ENCODE data around the gene ENPP7. TPM values are rescaled to one million over a fixed set of nuclear protein-coding genes. Genes with fewer than 3 reads are reported as not detected.
A peak's percentile ranks its signal among the peaks of the same experiment; 100 is the strongest.

ENPP7 gene
- total and polyA plus RNA-seq, 8 donors: 0.05 to 0.15 (median 0.12) TPM; not detected in 3

DNA sequence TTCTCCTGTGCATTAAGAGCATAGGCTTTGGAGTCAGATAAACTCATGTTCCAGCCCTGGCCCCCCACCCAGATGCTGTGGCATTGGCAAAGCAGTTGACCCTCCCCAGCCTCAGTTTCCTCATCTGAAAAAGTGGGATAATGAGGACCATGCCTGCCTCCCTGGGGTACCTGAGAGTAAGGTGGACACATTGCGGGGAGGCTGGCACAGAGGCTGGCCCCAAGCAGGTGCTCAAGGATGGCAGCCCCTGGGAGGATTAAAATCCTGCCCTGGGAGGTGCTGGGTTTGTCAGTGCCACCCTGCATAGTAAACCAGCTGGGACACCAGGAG lies 11.8 kb downstream of the ENPP7 start:
- DNase-seq (no peak), ATAC-seq (no peak), FAIRE-seq (no peak)
- H3K27ac ChIP-seq: no peak overlapping the region
- TF ChIP-seq, protein P1, sequence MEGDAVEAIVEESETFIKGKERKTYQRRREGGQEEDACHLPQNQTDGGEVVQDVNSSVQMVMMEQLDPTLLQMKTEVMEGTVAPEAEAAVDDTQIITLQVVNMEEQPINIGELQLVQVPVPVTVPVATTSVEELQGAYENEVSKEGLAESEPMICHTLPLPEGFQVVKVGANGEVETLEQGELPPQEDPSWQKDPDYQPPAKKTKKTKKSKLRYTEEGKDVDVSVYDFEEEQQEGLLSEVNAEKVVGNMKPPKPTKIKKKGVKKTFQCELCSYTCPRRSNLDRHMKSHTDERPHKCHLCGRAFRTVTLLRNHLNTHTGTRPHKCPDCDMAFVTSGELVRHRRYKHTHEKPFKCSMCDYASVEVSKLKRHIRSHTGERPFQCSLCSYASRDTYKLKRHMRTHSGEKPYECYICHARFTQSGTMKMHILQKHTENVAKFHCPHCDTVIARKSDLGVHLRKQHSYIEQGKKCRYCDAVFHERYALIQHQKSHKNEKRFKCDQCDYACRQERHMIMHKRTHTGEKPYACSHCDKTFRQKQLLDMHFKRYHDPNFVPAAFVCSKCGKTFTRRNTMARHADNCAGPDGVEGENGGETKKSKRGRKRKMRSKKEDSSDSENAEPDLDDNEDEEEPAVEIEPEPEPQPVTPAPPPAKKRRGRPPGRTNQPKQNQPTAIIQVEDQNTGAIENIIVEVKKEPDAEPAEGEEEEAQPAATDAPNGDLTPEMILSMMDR (IDR thresholded peaks at IDR 0.05): no peak
- H3K9me3 ChIP-seq: no peaks in the 10 kb centered on the region
- H3K27me3 ChIP-seq: peaks cover 0 to 6% (median 0%) of the 10 kb centered on the region in 4 donors
- H3K4me3 ChIP-seq: no peak overlapping the region
- intact Hi-C loops (cut with DNase I): no loop called here
- H3K4me1 ChIP-seq: peaks cover 0 to 10% (median 0%) of the 10 kb centered on the region in 3 donors
- no peaks in the 10 kb centered on the region for H3K36me3 ChIP-seq
- 66 to 81% methylated on average over 1 of the region's 1 CpG for WGBS, 2 donors

GRCh38 chr17:79742951-79743476 lies 12.3 kb downstream of the ENPP7 start:
- Histone ChIP-seq H3K36me3 (no peaks in the 10 kb centered on the region), H3K4me3 (no peak overlapping the region), H3K9me3 (no peaks in the 10 kb centered on the region), H3K4me1 (peaks cover 0 to 10% (median 0%) of the 10 kb centered on the region in 3 donors), H3K27ac (no peak overlapping the region), H3K27me3 (peaks cover 0 to 7% (median 1%) of the 10 kb centered on the region in 4 donors)
- 82 to 89% methylated on average over 7 of the region's 7 CpGs for WGBS, 2 donors
- intact Hi-C loops (cut with DNase I): no loop called here
- TF ChIP-seq, protein P1 (IDR thresholded peaks at IDR 0.05): no peak
- peak in 2 of 6 donors; percentile 26 to 62 for DNase-seq
- ATAC-seq: no peak
- FAIRE-seq: no peak

- Histone ChIP-seq H3K4me3 (no peak overlapping the region), H3K27me3 (peaks cover 0 to 13% (median 3%) of the 10 kb centered on the region in 4 donors)
- intact Hi-C loops (cut with DNase I): no loop called here
Observed at GRCh38 chr17:79743614-79744013, 12.9 kb downstream of the ENPP7 start.

DNA sequence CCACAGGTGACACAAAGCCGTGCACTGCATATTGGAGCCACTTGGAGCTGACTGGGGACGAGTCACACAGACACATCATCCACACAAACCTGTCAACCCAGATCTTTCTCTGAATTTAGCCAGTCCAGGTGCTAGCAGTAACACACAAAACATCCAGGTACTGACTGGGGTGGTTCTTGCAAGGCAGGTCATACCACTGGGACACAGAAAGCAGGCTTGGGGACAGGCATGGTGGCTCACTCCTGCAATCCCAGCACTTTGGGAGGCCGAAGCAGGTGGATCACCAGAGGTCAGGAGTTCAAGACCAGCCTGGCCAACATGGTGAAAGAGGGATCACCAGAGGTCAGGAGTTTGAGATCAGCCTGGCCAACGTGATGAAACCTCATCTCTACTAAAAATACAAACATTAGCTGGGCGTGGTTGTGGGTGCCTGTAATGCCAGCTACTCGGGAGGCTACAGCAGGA lies 14.9 kb downstream of the ENPP7 start:
- intact Hi-C loops (cut with DNase I): no loop called here
- TF ChIP-seq, protein P1 (IDR thresholded peaks at IDR 0.05): no peak
- FAIRE-seq: no peak
- Histone ChIP-seq H3K36me3 (no peaks in the 10 kb centered on the region), H3K27me3 (peaks cover 0 to 19% (median 3%) of the 10 kb centered on the region in 4 donors), H3K4me3 (no peak overlapping the region), H3K9me3 (no peaks in the 10 kb centered on the region), H3K27ac (no peak overlapping the region), H3K4me1 (peaks cover 0 to 9% (median 0%) of the 10 kb centered on the region in 3 donors)
- peak in 1 of 6 donors; percentile 8 for DNase-seq
- no peak for ATAC-seq
- 33 to 45% methylated on average over 6 of the region's 6 CpGs for WGBS, 2 donors

More at GRCh38 chr17:79743614-79744013, 12.9 kb downstream of the ENPP7 start:
- Histone ChIP-seq H3K4me1 (peaks cover 0 to 10% (median 0%) of the 10 kb centered on the region in 3 donors), H3K9me3 (no peaks in the 10 kb centered on the region), H3K27ac (no peak overlapping the region), H3K36me3 (no peaks in the 10 kb centered on the region)
- FAIRE-seq: no peak
- DNase-seq: peak in 2 of 6 donors; percentile 6 to 36
- TF ChIP-seq, protein P1 (IDR thresholded peaks at IDR 0.05): no peak
- WGBS, 2 donors: 79 to 87% methylated on average over 5 of the region's 5 CpGs
- no peak for ATAC-seq

DNA sequence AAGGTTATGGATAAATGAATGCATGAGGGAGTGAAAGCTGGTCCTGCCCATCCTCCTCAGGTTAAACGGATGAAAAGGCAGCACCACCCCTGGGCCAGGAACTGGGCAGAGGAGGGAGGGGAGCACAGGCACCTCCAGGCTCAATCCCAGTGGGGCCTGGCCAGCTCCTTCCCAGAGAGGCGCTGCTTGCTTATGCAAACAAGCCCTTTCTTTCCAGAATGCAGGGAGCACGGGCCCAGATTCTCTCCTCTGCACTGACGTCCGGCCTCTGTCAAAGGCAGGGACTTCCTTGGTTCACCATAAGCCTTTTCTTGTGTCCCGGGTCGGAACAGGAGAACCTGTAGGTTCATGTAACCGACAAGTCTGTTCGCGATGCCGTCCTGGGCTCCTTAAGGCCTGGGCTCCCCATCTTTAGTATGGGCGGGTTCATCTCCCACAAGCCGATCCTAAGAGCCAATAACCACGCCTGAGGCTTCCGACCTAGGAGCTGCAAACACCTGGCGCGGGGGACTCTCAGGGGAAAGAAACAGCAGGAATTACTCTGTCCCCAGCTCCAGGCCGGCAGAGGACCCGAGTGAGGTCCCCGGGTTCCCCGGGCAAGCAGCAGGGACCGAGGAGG lies 16.3 kb downstream of the ENPP7 start:
- ATAC-seq (no peak), FAIRE-seq (no peak), DNase-seq (no peak)
- intact Hi-C loops (cut with DNase I): no loop called here
- WGBS, 2 donors: 34 to 41% methylated on average over 22 of the region's 22 CpGs
- TF ChIP-seq, protein P1 (IDR thresholded peaks at IDR 0.05): no peak
- peaks cover 0 to 19% (median 3%) of the 10 kb centered on the region in 4 donors for H3K27me3 ChIP-seq
- H3K27ac ChIP-seq: no peak overlapping the region
- no peaks in the 10 kb centered on the region for H3K9me3 ChIP-seq
- H3K4me3 ChIP-seq: no peak overlapping the region
- H3K36me3 ChIP-seq: no peaks in the 10 kb centered on the region
- H3K4me1 ChIP-seq: no peaks in the 10 kb centered on the region

Data from pancreas (tissue), 10 donors.